Measurements from ENCODE around the gene ADAM17.

- no peak for TF ChIP-seq GATA2 (IDR thresholded peaks at IDR 0.05; ENCODE audit: low read depth, low read length)
- no peak for TF ChIP-seq GATA3 (IDR thresholded peaks at IDR 0.05; ENCODE audit: low read depth, low read length)
Observed at GRCh38 chr2:9466147-9466683, 89.4 kb downstream of the ADAM17 start.
